ENCODE results near the gene PKHD1. TPM values are rescaled to one million over a fixed set of nuclear protein-coding genes. Genes with fewer than 3 reads are reported as not detected.
A peak's percentile ranks its signal among the peaks of the same experiment; 100 is the strongest.

PKHD1 gene
- total and polyA plus RNA-seq, 2 experiments from 2014 or later, result 0.47 to 3.3 TPM

DNA sequence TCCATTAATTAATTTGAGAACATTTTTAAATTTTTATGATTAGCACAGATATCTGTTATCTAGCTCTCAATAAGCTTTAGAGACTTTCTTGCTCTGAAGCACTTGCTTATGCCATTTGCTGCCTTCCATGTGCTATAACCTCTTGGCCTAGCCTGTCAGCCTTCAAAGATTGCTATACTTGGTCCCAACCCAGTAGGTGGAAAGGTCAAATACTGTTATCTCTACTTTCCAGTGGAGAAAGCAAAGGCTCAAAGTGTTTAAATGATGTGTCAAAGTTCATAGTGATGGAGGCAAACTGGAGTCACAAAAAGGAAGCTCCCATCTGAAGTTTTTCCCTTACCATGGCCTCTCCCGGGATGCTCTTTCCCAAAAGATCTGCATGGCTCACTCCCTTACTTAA, 125.1 kb downstream of the PKHD1 start:
- H3K4me3 ChIP-seq, result no peak overlapping the region
- H3K4me1 ChIP-seq (ENCODE audit: insufficient read depth), result no peaks in the 10 kb centered on the region
- H3K4me2 ChIP-seq, result no peak overlapping the region
- no peaks in the 10 kb centered on the region for H3K36me3 ChIP-seq (replicated peaks; ENCODE audit: insufficient read depth, low read depth)
- H3K27ac ChIP-seq, result no peak overlapping the region
- no peaks in the 10 kb centered on the region for H3K27me3 ChIP-seq
- no peaks in the 10 kb centered on the region for H3K9me2 ChIP-seq (replicated peaks; ENCODE audit: insufficient read depth)
- 71% methylated on average over 1 of the region's 1 CpG for WGBS (ENCODE audit: low lambda C conversion rate, missing lambda C conversion rate)
- DNase-seq (ENCODE audit: low spot score), result no peak
- no peaks in the 10 kb centered on the region for H3K79me2 ChIP-seq
- no peaks in the 10 kb centered on the region for H3K9me3 ChIP-seq (ENCODE audit: low read depth)
- no peak for TF ChIP-seq EZH2phosphoT487 (IDR thresholded peaks at IDR 0.05; ENCODE audit: low read depth, severe bottlenecking, unreplicated experiment)
- TF ChIP-seq, protein P1, sequence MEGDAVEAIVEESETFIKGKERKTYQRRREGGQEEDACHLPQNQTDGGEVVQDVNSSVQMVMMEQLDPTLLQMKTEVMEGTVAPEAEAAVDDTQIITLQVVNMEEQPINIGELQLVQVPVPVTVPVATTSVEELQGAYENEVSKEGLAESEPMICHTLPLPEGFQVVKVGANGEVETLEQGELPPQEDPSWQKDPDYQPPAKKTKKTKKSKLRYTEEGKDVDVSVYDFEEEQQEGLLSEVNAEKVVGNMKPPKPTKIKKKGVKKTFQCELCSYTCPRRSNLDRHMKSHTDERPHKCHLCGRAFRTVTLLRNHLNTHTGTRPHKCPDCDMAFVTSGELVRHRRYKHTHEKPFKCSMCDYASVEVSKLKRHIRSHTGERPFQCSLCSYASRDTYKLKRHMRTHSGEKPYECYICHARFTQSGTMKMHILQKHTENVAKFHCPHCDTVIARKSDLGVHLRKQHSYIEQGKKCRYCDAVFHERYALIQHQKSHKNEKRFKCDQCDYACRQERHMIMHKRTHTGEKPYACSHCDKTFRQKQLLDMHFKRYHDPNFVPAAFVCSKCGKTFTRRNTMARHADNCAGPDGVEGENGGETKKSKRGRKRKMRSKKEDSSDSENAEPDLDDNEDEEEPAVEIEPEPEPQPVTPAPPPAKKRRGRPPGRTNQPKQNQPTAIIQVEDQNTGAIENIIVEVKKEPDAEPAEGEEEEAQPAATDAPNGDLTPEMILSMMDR (IDR thresholded peaks at IDR 0.05; ENCODE audit: poor library complexity), result no peak
- H4K20me1 ChIP-seq (ENCODE audit: insufficient read depth, poor library complexity, severe bottlenecking), result no peaks in the 10 kb centered on the region
- no peak overlapping the region for H2AFZ ChIP-seq

DNA sequence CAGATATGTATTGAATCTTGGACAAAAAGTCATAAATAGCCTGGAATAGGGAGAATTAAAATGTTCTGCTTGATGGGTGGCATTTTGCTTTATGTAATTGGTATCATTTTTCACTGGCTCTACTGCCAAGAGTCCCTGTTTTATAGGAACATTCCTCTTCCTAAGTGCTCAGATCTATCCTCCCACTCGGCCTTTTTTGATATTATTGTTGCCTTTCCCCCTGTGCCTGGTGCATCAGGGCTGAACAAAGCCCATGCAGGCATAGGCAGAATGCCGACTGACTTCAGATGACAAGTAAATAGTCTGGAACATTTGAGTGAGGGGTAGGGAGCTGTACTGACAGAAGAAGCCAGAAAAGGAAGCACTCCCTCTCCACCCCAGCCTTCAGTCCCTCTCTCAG, 127.0 kb downstream of the PKHD1 start:
- Histone ChIP-seq H3K4me2 (no peak overlapping the region), H3K79me2 (no peaks in the 10 kb centered on the region), H3K9me2 (replicated peaks; ENCODE audit: insufficient read depth) (no peaks in the 10 kb centered on the region), H3K4me3 (no peak overlapping the region), H2AFZ (no peak overlapping the region), H3K4me1 (ENCODE audit: insufficient read depth) (no peaks in the 10 kb centered on the region), H3K27ac (no peak overlapping the region), H3K36me3 (replicated peaks; ENCODE audit: insufficient read depth, low read depth) (no peaks in the 10 kb centered on the region), H4K20me1 (ENCODE audit: insufficient read depth, poor library complexity, severe bottlenecking) (no peaks in the 10 kb centered on the region), H3K9me3 (ENCODE audit: low read depth) (no peaks in the 10 kb centered on the region), H3K27me3 (no peaks in the 10 kb centered on the region)
- 55% methylated on average over 2 of the region's 2 CpGs for WGBS (ENCODE audit: low lambda C conversion rate, missing lambda C conversion rate)
- DNase-seq (ENCODE audit: low spot score), result no peak
- TF ChIP-seq, protein P1 (IDR thresholded peaks at IDR 0.05; ENCODE audit: poor library complexity), result no peak
- TF ChIP-seq EZH2 (IDR thresholded peaks at IDR 0.05; ENCODE audit: borderline replicate concordance), result no peak
- no peak for TF ChIP-seq EZH2phosphoT487 (IDR thresholded peaks at IDR 0.05; ENCODE audit: low read depth, severe bottlenecking, unreplicated experiment)

DNA sequence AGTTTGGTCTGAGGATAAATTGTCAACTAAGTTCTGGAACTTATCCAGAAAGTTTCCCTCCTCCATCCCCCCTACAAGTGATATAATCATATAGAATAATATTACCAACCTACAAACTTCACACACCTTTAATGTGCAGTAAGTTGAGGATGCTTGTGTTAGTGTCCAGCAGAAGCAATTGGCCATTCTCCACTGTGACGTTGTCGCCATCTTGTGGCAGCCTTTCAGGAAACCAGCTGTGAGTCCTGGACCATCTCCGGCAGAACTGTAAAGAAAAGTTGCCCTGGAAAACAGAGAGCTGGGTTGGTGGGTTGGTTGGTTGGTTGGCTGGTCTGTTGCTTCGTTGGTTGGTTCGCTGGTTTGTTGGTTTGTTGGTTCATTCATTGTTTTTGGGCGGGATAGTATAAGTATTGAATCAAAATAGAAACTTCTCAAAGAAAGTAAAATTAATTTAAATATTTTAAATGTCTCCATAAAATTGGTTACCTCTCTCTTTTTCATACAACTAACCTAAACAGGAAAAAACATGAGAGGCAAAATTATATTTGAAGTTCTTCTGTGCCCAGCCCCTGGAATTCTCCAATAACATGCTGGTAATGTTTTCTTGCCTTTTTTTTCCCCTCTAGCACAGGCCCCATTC, 127.5 kb downstream of the PKHD1 start:
- no peaks in the 10 kb centered on the region for H3K9me3 ChIP-seq (ENCODE audit: low read depth)
- H3K4me2 ChIP-seq, result no peak overlapping the region
- H3K27me3 ChIP-seq, result no peaks in the 10 kb centered on the region
- DNase-seq (ENCODE audit: low spot score), result peak; percentile 83
- TF ChIP-seq EZH2 (IDR thresholded peaks at IDR 0.05; ENCODE audit: borderline replicate concordance) (no peak), EZH2phosphoT487 (IDR thresholded peaks at IDR 0.05; ENCODE audit: low read depth, severe bottlenecking, unreplicated experiment) (no peak)
- TF ChIP-seq, protein P1 (IDR thresholded peaks at IDR 0.05; ENCODE audit: poor library complexity), result peak; percentile 97
- H3K4me3 ChIP-seq, result no peak overlapping the region
- no peaks in the 10 kb centered on the region for H3K9me2 ChIP-seq (replicated peaks; ENCODE audit: insufficient read depth)
- H3K79me2 ChIP-seq, result no peaks in the 10 kb centered on the region
- WGBS (ENCODE audit: low lambda C conversion rate, missing lambda C conversion rate), result 13% methylated on average over 6 of the region's 6 CpGs
- H3K36me3 ChIP-seq (replicated peaks; ENCODE audit: insufficient read depth, low read depth), result no peaks in the 10 kb centered on the region
- no peaks in the 10 kb centered on the region for H3K4me1 ChIP-seq (ENCODE audit: insufficient read depth)
- H4K20me1 ChIP-seq (ENCODE audit: insufficient read depth, poor library complexity, severe bottlenecking), result no peaks in the 10 kb centered on the region
- no peak overlapping the region for H3K27ac ChIP-seq
- no peak overlapping the region for H2AFZ ChIP-seq

All from hepatocyte (in vitro differentiated cells).